ENCODE data around the gene CLASP1. TPM values are rescaled to one million over a fixed set of nuclear protein-coding genes. Genes with fewer than 3 reads are reported as not detected.

CLASP1 gene
- total and polyA plus RNA-seq, 2 of the 8 experiments (the other 6 are each of a cell fraction or from before 2014, with no cell fraction given) = 7.3 to 53.9 TPM

- TF ChIP-seq SP1 (IDR thresholded peaks at IDR 0.05; ENCODE audit: low read depth, low read length) (no peak), KDM1A (IDR thresholded peaks at IDR 0.05; ENCODE audit: borderline replicate concordance, low read length) (no peak), TAF7 (optimal IDR thresholded peaks at IDR 0.05; ENCODE audit: borderline replicate concordance, low read depth, low read length) (no peak), RXRA (IDR thresholded peaks at IDR 0.05; ENCODE audit: insufficient read depth, low read depth, low read length) (no peak), RNF2 (IDR thresholded peaks at IDR 0.05; ENCODE audit: borderline replicate concordance, low read depth, low read length, missing control alignments, poor library complexity, severe bottlenecking) (no peak), TBP (IDR thresholded peaks at IDR 0.05; ENCODE audit: low read depth, low read length) (no peak), GTF2F1 (IDR thresholded peaks at IDR 0.05; ENCODE audit: borderline replicate concordance, low read depth, low read length) (no peak)
These were observed 16.8 kb upstream of the CLASP1 start (continued) for GRCh38 chr2:121666042-121666441.

All from H1 (cell line).